OCI-LY1 (cell line): Measurements from ENCODE around the gene TNNT2.

ENCODE experiments used
- H2AFZ ChIP-seq: fragments of 200-600 bp; sonication (generic), shearing (Covaris generic); 2 replicates; pipeline ENCODE4 v1.6.0; 2014; ENCODE audit warnings: antibody characterized with exemption, mild to moderate bottlenecking, low read length
- H3F3A ChIP-seq: fragments of 200-600 bp; sonication (generic), shearing (Covaris generic); 2 replicates; pipeline ENCODE4 v1.6.0; 2014; ENCODE audit warnings: mild to moderate bottlenecking, antibody characterized with exemption, low read length, moderate library complexity; ENCODE audit not compliant: insufficient read depth
- H3K27ac ChIP-seq: fragments of 200-600 bp; sonication (generic); 2 replicates; pipeline ENCODE4 v1.5.1; 2014; ENCODE audit warnings: low read length, mixed run types, mild to moderate bottlenecking, low read depth; ENCODE audit not compliant: poor library complexity, severe bottlenecking
- H3K27me3 ChIP-seq: fragments of 200-600 bp; sonication (generic); 2 replicates; pipeline ENCODE4 v1.6.0; 2014; ENCODE audit warnings: antibody characterized with exemption, mild to moderate bottlenecking, low read length, moderate library complexity; ENCODE audit not compliant: insufficient read depth
- H3K36me3 ChIP-seq: fragments of 200-600 bp; sonication (generic); 2 replicates; pipeline ENCODE4 v1.6.1; 2014; ENCODE audit warnings: mild to moderate bottlenecking, antibody characterized with exemption, low read length, moderate library complexity, mixed read lengths; ENCODE audit not compliant: insufficient read depth
- H3K4me1 ChIP-seq: fragments of 200-600 bp; sonication (generic); 2 replicates; pipeline ENCODE4 v1.5.1; 2014; ENCODE audit warnings: mild to moderate bottlenecking, low read length, moderate library complexity; ENCODE audit not compliant: insufficient read depth, severe bottlenecking
- H3K4me2 ChIP-seq: fragments of 200-600 bp; sonication (generic), shearing (Covaris generic); 2 replicates; pipeline ENCODE4 v1.6.1; 2014; ENCODE audit warnings: low read length
- H3K4me3 ChIP-seq: fragments of 200-600 bp; sonication (generic); 2 replicates; pipeline ENCODE4 v1.5.1; 2014; ENCODE audit warnings: low read length, low read depth, mild to moderate bottlenecking, mixed read lengths; ENCODE audit not compliant: poor library complexity, severe bottlenecking
- H3K79me2 ChIP-seq: fragments of 200-600 bp; shearing (Covaris generic); 2 replicates; pipeline ENCODE4 v1.6.1; 2016; ENCODE audit warnings: mixed run types, low read length, mixed read lengths; ENCODE audit not compliant: insufficient read depth
- H3K9ac ChIP-seq: fragments of 200-600 bp; sonication (generic), shearing (Covaris generic); 2 replicates; pipeline ENCODE4 v1.6.1; 2014; ENCODE audit warnings: mild to moderate bottlenecking, low read length, mixed read lengths
- H3K9me2 ChIP-seq: fragments of 200-600 bp; sonication (generic), shearing (Covaris generic); 2 replicates; pipeline ENCODE4 v1.6.1; 2014; ENCODE audit warnings: low read depth, mild to moderate bottlenecking, low read length, mixed read lengths
- H3K9me3 ChIP-seq: fragments of 200-600 bp; shearing (Covaris generic); 2 replicates; pipeline ENCODE4 v1.6.1; 2014; ENCODE audit warnings: low read length, mixed read lengths
- H4K20me1 ChIP-seq: fragments of 200-600 bp; sonication (generic), shearing (Covaris generic); 2 replicates; pipeline ENCODE4 v1.6.0; 2016; ENCODE audit warnings: mild to moderate bottlenecking, low read length; ENCODE audit not compliant: insufficient read depth
- EZH2 ChIP-seq: fragments of 200-600 bp; sonication (generic), shearing (Covaris generic); IDR thresholded peaks from 2 replicates; pipeline ENCODE4 v1.8.0; 2017; ENCODE audit warnings: borderline replicate concordance, mixed run types, mild to moderate bottlenecking, antibody characterized with exemption, low read length, moderate library complexity, mixed read lengths
- TF ChIP-seq, protein P1 (sequence below): fragments of 200-600 bp; sonication (generic), shearing (Covaris generic); IDR thresholded peaks from 2 replicates; pipeline ENCODE4 v1.5.1; 2017; ENCODE audit warnings: mild to moderate bottlenecking, antibody characterized with exemption, low read length, moderate library complexity, mixed read lengths

The TNNT2 gene

DNA sequence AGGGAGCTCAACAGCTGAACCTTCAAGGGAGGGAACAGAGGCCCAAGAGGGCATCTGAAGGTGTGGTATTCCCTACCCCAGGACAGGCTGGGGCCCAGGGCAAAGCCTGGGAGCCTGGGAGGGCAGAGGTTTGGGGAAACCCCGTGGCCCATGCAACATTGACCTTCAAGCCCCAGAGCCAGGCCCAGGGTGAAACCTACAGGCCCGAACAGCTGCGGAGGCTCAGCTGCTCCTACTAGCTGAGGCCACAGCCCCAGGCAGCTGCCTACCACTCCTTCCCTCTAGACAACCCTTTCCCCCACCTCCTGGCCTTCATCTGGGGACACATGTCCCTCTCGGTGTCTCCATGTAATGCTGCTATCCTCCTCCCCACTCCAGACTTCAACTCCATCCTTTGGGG lies 18.5 kb upstream of the TNNT2 start:
- H3K79me2 ChIP-seq, result no peaks in the 10 kb centered on the region
- no peaks in the 10 kb centered on the region for H3K36me3 ChIP-seq
- no peak overlapping the region for H2AFZ ChIP-seq
- H3K27me3 ChIP-seq, result 0 out of 2 replicates have a peak, but pooled peaks cover 4% of the 10 kb centered on the region
- no peaks in the 10 kb centered on the region for H4K20me1 ChIP-seq
- no peak overlapping the region for H3K27ac ChIP-seq
- H3K9ac ChIP-seq, result no peak overlapping the region
- no peak overlapping the region for H3K4me2 ChIP-seq
- H3K9me3 ChIP-seq, result no peaks in the 10 kb centered on the region
- no peaks in the 10 kb centered on the region for H3K9me2 ChIP-seq
- no peaks in the 10 kb centered on the region for H3K4me1 ChIP-seq
- no peaks in the 10 kb centered on the region for H3F3A ChIP-seq
- TF ChIP-seq, protein P1, sequence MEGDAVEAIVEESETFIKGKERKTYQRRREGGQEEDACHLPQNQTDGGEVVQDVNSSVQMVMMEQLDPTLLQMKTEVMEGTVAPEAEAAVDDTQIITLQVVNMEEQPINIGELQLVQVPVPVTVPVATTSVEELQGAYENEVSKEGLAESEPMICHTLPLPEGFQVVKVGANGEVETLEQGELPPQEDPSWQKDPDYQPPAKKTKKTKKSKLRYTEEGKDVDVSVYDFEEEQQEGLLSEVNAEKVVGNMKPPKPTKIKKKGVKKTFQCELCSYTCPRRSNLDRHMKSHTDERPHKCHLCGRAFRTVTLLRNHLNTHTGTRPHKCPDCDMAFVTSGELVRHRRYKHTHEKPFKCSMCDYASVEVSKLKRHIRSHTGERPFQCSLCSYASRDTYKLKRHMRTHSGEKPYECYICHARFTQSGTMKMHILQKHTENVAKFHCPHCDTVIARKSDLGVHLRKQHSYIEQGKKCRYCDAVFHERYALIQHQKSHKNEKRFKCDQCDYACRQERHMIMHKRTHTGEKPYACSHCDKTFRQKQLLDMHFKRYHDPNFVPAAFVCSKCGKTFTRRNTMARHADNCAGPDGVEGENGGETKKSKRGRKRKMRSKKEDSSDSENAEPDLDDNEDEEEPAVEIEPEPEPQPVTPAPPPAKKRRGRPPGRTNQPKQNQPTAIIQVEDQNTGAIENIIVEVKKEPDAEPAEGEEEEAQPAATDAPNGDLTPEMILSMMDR, result no peak
- no peak for TF ChIP-seq EZH2
- no peak overlapping the region for H3K4me3 ChIP-seq

DNA sequence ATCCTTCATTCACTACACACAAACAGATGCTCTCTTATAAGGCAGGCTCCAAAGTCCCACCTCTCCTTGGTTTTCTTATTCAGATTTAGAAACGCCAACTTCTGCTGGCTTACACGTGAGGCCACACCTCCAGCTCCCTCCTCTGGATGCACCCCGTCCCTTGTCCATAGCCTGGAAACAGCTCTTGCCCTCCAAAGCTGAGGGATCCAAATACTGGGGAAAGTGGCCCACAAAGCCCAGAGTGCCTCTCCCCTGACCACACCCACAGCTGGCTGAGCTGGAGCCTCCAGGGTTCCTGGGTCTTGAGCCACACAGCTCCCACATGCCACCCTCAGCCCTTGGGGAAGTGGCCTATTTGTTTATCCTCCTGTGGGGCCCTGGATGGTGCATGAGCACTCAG lies 17.1 kb upstream of the TNNT2 start:
- Histone ChIP-seq H3K27ac (no peak overlapping the region), H3K4me1 (no peaks in the 10 kb centered on the region), H3K9ac (no peak overlapping the region), H4K20me1 (no peaks in the 10 kb centered on the region), H3K79me2 (no peaks in the 10 kb centered on the region), H3K9me3 (no peaks in the 10 kb centered on the region), H3F3A (no peaks in the 10 kb centered on the region), H3K9me2 (no peaks in the 10 kb centered on the region), H3K4me3 (no peak overlapping the region), H3K27me3 (0 out of 2 replicates have a peak, but pooled peaks cover 4% of the 10 kb centered on the region), H2AFZ (no peak overlapping the region), H3K36me3 (no peaks in the 10 kb centered on the region), H3K4me2 (no peak overlapping the region)
- no peak for TF ChIP-seq EZH2
- TF ChIP-seq, protein P1, result no peak

DNA sequence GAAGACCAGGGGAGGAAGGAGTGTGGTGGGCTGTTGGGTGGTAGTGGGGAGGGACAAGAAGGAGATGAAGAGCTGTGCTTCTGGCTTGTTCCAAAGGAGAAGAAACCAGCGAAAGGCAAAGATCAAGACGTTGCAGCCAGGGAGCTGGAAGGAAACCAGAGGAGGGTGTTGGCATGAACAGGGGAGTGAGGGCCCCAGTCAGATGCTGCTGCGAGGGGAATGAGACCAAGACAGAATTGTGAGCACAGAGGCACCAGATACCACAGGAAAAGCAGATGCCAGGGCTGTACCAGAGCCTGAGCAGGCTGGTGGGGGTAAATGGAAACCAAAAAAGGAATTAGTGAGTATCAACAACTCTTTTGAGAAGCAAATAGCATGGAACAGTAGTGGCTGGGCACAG lies 15.6 kb upstream of the TNNT2 start:
- Histone ChIP-seq H3K4me3 (no peak overlapping the region), H3K36me3 (no peaks in the 10 kb centered on the region), H4K20me1 (no peaks in the 10 kb centered on the region), H3K9me2 (no peaks in the 10 kb centered on the region), H3K27me3 (peaks cover 8% of the 10 kb centered on the region; the same call in 1 of the 2 replicates), H3K27ac (no peak overlapping the region), H3K4me1 (no peaks in the 10 kb centered on the region), H3F3A (no peaks in the 10 kb centered on the region), H3K4me2 (no peak overlapping the region), H3K9me3 (no peaks in the 10 kb centered on the region), H3K79me2 (no peaks in the 10 kb centered on the region), H2AFZ (no peak overlapping the region), H3K9ac (no peak overlapping the region)
- no peak for TF ChIP-seq EZH2
- TF ChIP-seq, protein P1, result no peak
